Mammary epithelial cell (primary cell): Measurements from ENCODE around the gene SPINK2.

Experiments
- CTCF ChIP-seq, 2 donors: IDR thresholded peaks in 1 of 2; conservative IDR thresholded peaks in 1 of 2; 2 replicates each; pipeline ENCODE4 v1.5.1; 2011 to 2012; ENCODE audit warnings: inconsistent platforms in 2 of 2, low read length in 2 of 2, mild to moderate bottlenecking in 2 of 2, control low read depth in 1 of 2, low read depth in 1 of 2; ENCODE audit not compliant: insufficient read depth in 1 of 2; ENCODE audit errors: extremely low read depth in 1 of 2
- EZH2 ChIP-seq: IDR thresholded peaks from 2 replicates; pipeline ENCODE4 v1.6.1; 2012; ENCODE audit warnings: low read length, inconsistent platforms, borderline replicate concordance

GRCh38 chr4:56773346-56773745, 48.2 kb downstream of the SPINK2 start:
- TF ChIP-seq CTCF (conservative IDR thresholded peaks at IDR 0.05 in 1 of 2, IDR thresholded peaks at IDR 0.05 in 1 of 2; ENCODE audit: extremely low read depth in 1 of 2, insufficient read depth in 1 of 2, low read depth in 1 of 2, low read length in 2 of 2) (no peak), EZH2 (no peak)
